HG02943 (cell line): Measurements from ENCODE around the gene DPP6.

Source experiments
- ATAC-seq: cut with Tn5 transposase; IDR thresholded peaks from one replicate; pipeline ENCODE4 v1.9.1; 2021; ENCODE audit warnings: mild to moderate bottlenecking, low read depth, moderate library complexity; ENCODE audit not compliant: unreplicated experiment

DPP6 gene

GRCh38 chr7:154741131-154741530 lies 688.9 kb downstream of the DPP6 start:
- no peak for ATAC-seq

- no peak for ATAC-seq
Measured at GRCh38 chr7:154743206-154743605, 691.0 kb downstream of the DPP6 start.

GRCh38 chr7:154744256-154744860 lies 692.2 kb downstream of the DPP6 start:
- ATAC-seq = no peak

- no peak for ATAC-seq
Measured at GRCh38 chr7:154744861-154745258, 692.7 kb downstream of the DPP6 start.

- no peak for ATAC-seq
Measured at GRCh38 chr7:154746571-154747360, 694.6 kb downstream of the DPP6 start.

GRCh38 chr7:154748089-154748786 lies 696.0 kb downstream of the DPP6 start:
- ATAC-seq = no peak

GRCh38 chr7:154750353-154750801 lies 698.2 kb downstream of the DPP6 start:
- ATAC-seq = no peak

- ATAC-seq = no peak
Measured at GRCh38 chr7:154753226-154753625, 701.0 kb downstream of the DPP6 start.

GRCh38 chr7:154757756-154758155 lies 705.6 kb downstream of the DPP6 start:
- ATAC-seq = no peak

GRCh38 chr7:154759989-154760388 lies 707.8 kb downstream of the DPP6 start:
- ATAC-seq = no peak

- ATAC-seq = no peak
Measured at GRCh38 chr7:154765118-154765517, 712.9 kb downstream of the DPP6 start.

GRCh38 chr7:154767142-154767541 lies 714.9 kb downstream of the DPP6 start:
- ATAC-seq = no peak

- ATAC-seq = no peak
Measured at GRCh38 chr7:154767821-154768415, 715.7 kb downstream of the DPP6 start.

- no peak for ATAC-seq
Measured at GRCh38 chr7:154769001-154769400, 716.8 kb downstream of the DPP6 start.

- no peak for ATAC-seq
Measured at GRCh38 chr7:154769527-154769926, 717.3 kb downstream of the DPP6 start.

GRCh38 chr7:154770361-154770760 lies 718.2 kb downstream of the DPP6 start:
- ATAC-seq = no peak

- ATAC-seq = no peak
Measured at GRCh38 chr7:154770962-154771361, 718.8 kb downstream of the DPP6 start.

- ATAC-seq = no peak
Measured at GRCh38 chr7:154774303-154774969, 722.2 kb downstream of the DPP6 start.

GRCh38 chr7:154775681-154776080 lies 723.5 kb downstream of the DPP6 start:
- no peak for ATAC-seq

GRCh38 chr7:154776350-154776749 lies 724.2 kb downstream of the DPP6 start:
- ATAC-seq = no peak

- ATAC-seq = no peak
Measured at GRCh38 chr7:154777023-154777422, 724.8 kb downstream of the DPP6 start.
